TTC549 (cell line): ENCODE measurements around the gene NDUFA11.

Source experiments
- FAIRE-seq: peaks from 2 replicates; lab custom pipeline; 2012; peaks lifted over from hg19 to GRCh38; lab: Jason Lieb, UNC

NDUFA11 gene

DNA sequence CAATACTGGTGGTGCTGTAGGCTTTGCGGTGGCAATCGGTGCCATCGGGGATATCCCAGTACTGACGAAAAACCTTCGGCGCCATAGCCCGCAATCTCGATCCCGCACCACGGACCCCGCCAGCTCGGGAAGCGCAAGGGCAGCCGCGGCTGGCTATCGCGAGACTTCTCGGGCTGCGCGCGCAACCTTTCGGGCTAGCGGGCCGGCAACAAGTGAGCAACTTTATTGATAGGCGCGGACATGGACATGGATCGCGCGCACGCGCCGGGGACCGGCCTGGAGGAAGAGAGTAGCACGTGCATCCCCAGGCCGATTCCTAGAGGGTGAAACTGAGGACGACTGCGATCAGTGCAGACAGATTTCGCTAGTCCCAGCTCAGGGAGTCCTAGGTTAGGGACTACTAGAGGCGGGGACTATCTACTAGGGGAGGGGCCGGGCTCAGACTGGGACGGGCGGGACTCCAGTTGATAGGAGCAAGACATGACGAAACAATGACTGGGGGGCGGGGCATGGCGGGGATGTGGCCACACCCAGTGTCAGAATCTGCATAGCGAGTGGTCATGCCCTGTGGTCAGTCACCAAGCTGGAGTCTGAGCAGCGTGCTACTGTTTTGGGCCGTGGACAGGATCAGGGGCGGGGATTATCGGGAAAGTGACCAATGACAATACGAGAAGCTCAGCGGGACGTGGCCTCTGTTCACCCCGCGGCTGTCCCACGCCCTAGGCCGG is at the start of gene NDUFA11:
TSS of gene NDUFA11 (minus strand) at position 167 of the 728 bp plus-strand sequence. CDS start at position 85, 82 bp downstream.
- FAIRE-seq = no peak

DNA sequence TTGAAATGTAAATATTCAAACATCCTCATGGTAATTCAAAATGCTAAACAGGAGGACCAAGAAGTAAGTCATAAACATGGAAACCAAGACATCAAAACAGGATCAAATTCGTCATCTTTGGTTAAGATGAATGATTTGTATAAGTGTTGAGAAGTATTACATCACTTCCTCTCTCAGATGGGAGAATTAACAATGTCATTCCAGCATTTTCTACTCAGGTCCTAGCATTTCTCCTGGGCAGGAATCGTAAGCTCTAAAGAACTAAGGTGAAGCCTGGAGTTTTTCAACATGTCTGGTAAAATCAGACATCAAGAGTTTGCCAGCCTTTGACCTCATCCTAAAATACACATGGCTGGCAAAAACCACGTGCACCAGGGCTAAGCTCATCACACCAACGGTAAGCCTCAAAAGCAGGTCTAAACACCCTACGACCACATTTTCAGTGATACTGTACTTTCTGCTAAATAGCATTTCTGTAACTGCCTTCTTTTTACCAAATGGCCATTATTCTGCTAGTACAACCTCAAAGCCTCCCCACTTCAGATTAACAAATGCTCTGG is 49.5 kb upstream of the NDUFA11 start:
- FAIRE-seq = no peak

DNA sequence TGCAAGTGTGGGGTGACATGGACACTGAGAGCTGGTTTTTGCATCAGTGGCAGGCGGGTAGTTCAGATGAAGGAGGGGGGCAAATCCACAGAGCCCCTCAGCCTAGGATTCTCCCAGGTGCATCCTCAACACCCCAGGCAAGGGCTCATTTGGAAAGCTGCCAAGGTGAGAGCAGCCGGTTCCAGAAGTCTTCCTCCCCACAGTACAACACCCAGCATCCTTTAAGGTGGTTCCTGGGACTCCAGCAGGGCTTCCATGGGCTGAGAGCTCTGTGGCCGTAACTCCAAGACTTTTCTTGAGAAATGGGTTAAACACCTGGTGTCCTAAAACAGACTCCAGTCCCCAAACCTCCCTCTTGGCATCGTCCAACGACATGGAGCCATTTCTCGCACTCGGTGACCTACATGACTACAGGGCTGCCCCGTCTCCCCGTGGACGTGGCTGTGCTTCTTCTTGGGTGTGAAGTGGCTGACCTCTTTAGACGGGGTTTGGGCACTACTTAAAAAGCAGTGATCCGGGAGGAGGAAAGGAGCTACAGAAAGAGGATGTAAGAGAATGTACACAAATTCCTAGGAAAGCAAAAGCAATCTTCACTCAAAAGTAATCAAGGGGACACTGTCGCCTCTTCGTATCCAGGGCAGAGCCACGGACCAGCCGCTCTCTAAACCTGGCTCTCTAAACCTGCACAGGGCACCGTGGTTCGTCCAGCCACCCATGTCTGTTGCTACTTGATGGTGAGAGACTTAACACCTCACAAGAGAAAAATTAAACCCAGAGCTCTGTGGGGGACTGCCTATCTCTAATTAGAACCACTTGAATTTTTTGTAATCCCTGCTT is 48.8 kb upstream of the NDUFA11 start:
- no peak for FAIRE-seq

DNA sequence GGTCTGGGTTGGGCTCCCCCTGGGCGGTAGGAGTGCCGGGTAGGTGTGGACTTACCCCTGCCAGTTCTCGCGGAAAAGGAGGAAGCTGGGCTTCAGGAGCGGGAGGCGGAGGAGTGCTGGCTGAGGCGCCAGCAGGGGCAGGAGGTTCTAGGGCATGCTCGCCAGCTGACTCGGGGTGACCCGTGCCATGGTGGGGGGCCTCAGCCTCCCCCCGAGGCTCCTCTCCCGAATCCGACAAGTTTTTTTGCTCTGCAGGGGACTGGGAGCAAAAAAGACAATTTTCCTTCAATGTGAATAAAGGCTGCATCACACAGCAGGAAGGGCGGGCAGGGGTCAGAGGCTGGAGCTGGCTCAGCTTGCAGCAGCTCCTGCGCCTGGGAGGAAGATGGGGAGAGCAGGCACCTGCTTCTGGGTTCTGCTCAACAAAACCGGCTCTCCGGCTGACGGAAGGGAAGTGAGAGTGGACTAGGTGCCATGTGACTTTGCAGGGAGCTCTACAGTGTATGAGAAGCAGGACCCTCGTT is 47.8 kb upstream of the NDUFA11 start:
- no peak for FAIRE-seq

DNA sequence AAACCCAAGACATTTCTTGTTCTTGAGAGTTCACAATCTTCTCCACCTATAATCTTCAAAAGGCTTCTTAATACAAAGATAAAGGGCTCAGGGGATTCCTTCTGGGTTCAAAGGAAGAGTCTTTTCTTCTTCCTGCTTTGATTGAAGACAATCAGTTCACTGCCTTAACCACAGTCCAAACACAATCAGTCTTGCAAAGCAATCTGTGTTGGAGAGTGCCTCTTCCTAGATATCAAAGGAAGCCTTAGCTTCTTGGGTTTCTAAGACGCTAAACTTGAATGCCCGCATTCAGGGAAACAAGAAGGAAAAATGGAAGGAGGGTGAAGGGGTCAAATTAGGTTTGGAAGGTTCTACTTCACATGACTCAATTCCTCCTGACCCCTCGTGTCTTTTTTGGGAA is 47.2 kb upstream of the NDUFA11 start:
- FAIRE-seq = no peak

DNA sequence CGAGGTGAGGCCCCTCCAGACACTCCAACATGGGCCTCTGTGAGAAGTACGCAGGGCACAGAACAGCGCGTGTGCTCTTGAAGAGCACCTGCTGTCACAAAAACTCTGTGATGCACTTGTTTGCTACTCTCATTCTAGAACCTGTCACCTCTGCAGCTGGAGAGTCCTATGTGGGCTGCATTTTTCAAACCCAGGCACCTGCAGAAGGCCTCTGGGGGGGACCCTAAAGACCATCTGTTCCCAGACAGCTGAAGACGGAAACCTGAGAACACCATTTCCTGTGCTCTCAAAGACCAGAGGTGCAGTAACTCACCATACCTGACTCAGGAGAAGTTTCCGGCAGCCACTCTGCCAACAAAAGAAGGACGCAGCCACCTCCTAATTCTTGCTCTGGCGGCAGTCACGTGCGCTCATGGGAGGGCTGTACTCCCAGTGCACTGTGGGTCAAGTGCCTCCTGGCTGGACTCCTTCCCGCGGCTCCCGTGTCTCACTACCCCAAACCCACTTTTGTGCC is 46.3 kb upstream of the NDUFA11 start:
- FAIRE-seq = no peak

DNA sequence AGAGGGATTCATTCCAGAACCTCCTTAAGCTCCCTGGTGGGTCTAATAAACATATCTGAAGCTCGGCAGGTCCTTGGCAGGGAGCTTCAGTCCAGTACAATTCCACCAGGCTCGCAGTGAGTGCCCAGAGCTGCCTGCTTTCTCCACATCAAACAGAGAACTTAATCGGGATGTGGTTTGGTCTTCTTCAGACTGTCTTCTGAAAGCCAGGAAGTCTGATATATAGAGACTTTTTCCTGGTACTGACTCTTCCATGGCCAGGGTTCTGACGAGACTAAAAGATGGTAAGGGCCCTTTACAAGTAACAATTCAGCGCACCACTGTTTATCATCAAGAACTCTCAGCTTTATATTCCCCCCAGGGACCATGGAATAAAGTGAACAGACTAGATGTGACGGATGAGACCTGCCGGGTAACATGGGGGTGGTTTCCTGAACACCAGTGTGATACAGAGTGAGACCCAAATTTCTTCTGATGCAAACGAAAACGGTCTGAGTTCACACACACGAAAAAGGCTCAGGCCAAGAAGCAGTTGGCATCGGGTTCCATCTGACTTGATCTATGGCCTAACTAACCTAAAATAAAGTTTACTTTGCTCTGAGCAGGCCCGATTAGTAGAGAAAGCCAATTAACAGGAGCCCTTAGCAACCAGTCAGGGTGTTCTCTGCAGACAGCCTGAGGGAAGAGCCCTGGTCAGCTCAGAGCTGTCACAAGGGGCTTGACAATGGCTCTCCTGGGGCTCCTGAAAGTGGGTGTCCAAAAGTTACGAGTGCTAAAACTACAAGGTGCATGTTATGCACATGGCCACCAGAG is 45.4 kb upstream of the NDUFA11 start:
- no peak for FAIRE-seq

DNA sequence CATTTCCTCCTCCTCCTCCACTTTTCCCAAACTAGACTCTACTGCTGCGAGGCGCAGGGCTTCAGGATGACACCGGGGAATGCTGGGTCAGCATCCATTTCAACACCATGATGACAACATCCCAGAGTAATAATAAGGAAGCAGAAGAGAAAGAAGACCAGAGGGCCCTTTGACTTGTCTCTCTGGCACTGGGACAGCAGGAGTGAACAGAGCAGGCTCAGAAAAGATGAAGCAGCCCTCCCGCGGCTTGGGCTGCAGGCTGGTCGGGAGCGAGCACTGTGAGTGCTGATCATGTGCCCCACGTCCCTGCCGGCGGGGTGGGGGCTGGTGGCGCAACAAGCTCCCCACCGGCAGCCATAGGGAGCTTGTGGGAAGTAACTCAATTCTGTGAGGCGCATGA is 43.8 kb upstream of the NDUFA11 start:
- no peak for FAIRE-seq

DNA sequence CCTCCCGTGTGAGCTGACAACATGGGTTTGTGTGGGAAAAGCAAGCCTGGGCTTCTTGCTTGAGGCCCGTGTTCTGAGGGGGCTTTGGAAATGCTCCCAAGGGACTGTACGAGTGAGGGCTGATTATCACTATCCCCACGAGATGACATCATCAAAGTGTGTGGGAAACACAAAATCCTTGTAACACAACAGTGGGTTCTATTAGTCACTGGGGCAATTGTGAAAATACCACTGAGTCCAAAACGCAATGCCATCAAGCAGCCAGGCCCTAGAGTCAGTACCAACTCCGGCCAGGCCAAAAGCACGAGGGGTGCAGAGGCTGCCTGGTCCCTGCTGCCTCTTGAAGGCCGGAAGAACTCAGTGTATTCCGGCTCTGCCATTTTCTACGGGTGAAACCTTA is 40.0 kb upstream of the NDUFA11 start:
- FAIRE-seq = no peak

DNA sequence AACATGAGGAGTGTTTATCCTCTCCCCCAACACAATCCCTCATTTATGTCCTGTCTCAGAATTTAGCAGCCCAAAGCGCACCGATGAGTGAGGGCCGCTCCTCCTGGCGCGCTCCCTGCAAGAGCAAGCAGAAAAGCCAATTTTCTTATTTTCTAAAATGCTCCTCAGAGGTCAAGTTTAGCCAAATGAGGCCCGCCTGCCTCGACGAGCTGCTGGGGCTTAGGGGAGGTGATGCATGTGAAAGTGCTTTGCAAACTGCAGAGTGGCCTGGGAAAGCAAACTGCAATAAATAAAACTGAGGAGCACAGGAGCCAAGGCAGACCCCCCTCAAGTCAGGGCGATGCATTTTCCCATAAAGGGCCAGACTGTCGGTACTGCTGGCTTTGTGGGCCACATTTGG is 39.5 kb upstream of the NDUFA11 start:
- FAIRE-seq = no peak

DNA sequence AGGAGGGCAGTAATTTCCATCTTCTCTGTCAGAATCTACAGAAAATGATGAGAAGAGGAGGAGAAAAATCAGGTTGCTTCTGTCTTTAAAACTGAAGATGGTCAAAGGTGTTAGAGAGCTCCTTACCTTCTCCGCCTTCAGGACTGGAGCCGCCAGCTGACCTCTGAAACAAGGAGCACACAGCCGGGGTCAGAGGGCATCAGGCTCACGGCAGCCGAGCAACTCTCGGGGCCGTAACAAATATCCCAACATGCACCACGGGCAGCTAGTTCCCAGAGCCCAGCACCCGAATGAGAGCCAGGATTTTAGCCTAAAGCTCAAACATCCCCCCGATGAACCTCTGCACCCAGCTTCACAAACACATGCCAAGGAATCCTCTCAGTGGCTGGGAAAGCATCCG is 38.1 kb upstream of the NDUFA11 start:
- FAIRE-seq = no peak

DNA sequence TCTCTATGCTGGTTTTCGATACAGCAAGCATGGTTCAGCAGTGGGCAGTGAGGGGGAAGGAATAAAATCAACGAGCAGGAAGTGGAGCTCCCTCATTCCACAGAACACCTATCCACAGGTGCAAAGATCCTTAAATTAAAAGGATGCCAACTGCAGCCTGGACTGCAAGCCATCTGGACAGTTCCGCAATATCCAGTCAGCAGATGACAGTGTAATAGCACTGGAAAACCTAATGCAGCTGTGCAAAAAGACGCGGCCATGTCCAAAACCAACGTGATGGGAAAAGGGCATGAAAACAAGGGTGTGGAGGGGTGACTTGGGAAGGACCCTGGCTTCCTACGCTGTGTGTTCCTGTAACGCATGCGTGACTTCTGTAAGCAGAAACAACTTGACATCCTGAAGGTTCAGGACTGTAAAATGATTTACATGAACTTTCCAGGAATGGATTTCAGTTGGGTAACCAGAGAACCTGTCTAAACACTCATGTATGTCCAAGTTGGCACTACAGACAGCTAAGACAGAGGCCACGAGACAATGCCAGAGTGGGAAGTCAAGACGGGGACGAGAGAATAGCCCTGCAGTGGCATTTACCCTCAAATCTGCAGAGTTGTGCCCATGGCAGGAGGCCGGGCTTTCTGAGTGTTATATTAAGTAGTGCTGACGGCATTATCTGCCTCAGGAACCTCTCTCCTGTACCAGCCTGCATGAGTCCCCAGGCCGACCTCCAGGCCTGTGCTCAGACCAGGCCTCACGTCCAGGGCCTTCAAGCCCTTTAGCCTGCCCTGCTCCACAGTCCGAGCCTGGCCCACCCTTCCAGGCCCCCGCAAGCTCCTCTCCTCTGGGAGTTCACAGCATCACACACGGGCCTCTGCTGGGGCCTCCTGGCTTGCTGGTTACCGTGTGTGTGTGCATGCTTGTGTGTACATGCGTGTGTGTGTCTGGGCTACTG is 36.9 kb upstream of the NDUFA11 start:
- no peak for FAIRE-seq

DNA sequence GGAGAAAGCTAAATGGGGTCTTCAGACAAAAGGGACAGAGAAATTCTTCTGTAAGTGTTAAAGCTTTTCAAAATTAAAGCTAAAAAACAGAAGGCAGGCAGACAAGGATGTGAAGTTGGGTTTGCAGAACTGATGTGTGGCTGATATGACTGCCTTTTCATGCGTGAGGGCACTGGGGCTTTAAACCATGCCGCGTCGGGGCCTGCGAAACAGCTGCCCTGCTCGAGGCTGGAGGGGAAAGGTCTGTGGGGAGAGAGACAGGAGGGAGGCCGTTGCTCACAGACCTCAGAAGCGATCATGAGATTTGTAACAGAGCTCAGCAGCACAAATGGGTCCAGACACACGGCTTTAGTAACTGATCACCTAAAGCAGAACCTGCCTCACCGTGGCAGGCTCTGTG is 34.0 kb upstream of the NDUFA11 start:
- no peak for FAIRE-seq

DNA sequence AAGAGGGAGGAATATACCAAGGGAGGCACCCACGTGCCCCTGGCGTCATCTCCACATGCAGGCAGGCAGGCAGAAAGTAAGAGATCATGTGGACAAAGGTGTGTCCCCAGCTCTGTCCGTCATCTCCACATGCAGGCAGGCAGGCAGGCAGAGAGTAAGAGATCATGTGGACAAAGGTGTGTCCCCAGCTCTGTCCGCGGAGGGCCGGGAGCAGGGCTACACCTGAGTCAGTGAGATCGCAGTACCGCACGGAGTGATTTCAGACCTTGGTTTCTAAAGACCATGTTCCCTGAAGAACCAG is 32.7 kb upstream of the NDUFA11 start:
- FAIRE-seq = no peak

DNA sequence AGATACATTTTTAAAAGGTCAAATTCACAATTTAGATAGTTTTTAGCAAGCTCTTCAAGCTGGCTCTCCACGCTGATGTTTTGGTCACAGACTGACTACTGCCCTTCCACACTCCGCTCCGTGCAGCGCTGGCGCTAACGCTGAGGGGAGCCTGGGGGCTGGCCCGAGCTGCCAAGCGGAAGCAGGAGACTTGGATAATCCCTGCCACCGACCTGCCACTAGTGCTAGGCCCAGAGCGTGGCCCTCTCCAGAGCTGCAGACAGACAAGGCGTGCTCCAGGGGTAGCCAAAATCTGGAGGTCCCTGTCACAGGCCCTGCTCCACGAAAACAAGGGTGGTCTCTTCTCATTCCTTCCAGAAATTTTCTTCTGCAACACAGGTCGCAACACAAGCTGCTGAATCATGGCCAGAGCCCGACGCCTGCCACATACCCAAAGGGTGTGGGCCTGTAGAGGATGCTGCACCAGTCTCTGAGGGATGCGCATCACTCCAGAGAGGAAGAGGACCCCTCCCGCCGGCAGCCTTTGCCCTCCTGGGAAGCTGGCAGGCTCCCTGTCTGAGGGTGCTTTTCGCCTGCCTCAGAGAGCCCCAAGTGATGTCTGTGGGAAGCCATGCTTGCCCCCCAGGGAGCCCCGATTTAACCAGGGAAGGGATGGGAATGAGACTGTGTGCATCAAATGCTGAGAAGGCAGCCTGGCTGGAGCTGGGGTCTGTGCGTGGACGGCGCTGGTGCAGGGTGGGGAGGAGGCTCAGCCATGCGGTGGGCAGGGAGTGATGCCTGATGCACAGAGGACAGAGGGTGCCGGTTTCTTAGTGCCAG is 32.1 kb upstream of the NDUFA11 start:
- no peak for FAIRE-seq

DNA sequence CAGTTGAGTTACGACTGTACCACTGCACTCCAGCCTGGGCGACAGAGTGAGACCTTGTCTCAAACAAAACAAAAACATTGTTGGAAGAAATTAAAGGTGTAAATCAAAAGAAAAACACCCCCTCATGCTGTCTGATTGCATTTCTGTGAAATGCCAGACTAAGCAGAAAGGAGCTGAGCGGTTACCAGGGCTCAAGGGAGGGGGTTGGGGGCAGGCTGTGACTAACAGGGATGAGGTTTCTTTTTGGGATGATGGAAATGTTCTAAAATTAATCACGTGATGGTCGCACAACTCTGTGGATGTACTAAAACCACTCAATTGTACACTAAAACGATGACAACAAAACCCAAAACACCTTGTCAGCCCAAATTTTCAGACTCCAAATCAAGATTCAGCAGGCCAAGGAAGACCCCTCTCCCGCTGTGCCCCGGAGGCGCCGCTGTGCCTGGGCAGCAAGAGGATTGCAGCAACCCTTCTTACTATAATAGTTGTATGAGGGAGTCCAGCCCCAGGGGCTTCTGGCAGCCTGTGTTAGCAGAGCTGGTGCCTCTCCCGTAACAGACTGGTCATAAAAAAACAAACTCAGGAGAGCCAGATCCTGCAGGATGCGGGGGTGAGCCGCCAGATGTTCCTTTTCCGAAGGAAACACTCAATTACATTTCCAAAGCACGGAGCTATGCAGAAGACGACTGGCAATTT is 31.3 kb upstream of the NDUFA11 start:
- FAIRE-seq = no peak

DNA sequence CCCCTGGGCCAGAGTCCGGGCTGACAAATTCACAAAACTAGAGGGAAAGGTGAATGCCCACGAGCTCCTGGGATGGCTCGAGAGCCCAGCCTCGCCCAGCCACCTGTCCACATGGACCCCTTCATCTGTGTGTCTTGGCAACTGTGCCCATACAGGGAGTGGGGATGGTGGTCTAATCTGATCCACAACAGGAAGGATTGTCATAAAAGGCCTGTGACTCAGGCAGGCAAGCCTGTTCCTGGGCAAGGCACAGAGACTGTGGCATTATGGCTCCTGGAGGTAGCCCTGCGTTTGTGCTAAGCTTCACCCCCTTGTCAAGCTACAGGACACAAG is 30.4 kb upstream of the NDUFA11 start:
- no peak for FAIRE-seq

DNA sequence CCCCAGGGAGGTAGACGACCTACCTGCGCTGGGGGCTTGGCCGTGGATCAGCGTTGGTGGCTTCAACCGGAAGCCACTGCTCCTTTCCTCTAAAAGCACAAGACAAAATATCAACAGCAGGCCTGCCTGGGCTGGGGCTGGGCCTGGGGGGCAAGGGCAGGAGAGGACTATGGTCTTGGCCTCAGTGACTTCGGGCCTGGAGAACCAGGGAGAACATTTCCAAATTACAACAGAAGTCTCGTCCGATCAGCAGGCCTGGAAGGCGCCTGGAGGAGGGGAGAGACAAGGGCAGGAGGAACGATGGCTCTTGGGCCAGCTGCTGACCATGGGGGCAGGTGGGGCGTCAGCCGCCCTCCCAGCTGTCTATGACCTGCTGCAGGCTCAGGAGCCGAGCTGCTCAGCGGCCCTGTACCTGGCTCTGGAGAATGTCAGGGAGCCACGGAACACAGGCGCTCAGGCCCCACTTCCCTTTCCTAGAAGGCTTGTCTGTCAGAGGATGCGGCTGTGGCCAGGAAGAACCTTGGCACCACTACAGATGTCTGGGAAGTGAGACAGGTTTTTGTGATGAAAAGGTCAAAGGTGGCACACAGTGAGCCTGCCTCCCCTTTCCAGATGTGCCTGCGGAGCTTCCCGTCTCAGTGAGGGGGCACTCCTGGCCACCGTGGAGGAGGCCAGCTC is 29.9 kb upstream of the NDUFA11 start:
- no peak for FAIRE-seq

DNA sequence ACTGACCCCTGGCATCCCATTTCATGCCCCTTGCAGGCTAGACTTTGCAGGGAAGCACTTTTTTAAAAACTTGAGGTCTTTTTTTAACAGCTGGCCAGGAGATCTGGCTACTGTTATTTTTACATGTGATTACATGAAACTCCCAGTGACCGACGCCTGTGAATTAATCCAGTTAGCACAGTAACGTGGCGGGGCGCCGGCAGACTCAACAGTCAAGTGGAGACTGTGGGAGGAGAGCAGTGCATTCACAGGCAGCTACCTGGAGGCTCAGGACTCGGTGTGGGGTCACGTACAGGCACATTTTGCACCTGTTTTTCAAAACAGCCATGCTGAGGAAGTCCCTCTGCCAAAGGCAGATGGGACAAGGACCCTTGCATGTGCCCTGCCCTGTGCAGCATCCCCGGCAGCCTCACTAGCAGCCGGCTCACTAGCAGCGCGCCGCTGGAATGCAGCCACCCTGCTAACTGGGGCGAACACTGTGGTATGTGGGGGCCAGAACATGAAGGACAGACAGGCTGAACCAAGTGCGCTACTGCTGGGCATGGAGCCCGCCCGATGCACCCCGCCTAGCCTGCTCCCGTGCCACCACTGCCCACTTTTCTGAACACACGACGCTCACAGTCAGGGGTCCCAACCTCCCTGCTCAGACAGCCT is 29.1 kb upstream of the NDUFA11 start:
- FAIRE-seq = no peak
